Measurements from ENCODE around the gene RNF26. TPM values are rescaled to one million over a fixed set of nuclear protein-coding genes. Genes with fewer than 3 reads are reported as not detected.

Gene RNF26
- total and polyA plus RNA-seq, 2 of the 13 experiments (the other 11 are each of a cell fraction or from before 2014, with no cell fraction given): 11.9 to 26.3 TPM

GRCh38 chr11:119377112-119377901 is 43.0 kb downstream of the RNF26 start:
- Histone ChIP-seq H3K27me3 (ENCODE audit: control insufficient read depth in 1 of 2, insufficient read depth in 2 of 2, low read length in 2 of 2) (no peaks in the 10 kb centered on the region; a peak in 1 of 5 replicates), H2AFZ (ENCODE audit: low read length) (no peak overlapping the region), H3K9ac (ENCODE audit: insufficient read depth, low read depth, low read length) (0 out of 2 replicates have a peak overlapping the region, but pooled peaks have one; percentile 18), H3K27ac (ENCODE audit: extremely low read length, insufficient read depth, low read length) (peak overlapping the region; percentile 68), H3K9me3 (ENCODE audit: low read length) (no peaks in the 10 kb centered on the region), H3K4me2 (ENCODE audit: low read depth, low read length) (peak overlapping the region; percentile 42), H4K20me1 (ENCODE audit: insufficient read depth, low read length) (no peaks in the 10 kb centered on the region), H3K4me1 (ENCODE audit: insufficient read depth, low read length) (peaks cover 92% of the 10 kb centered on the region), H3K79me2 (ENCODE audit: insufficient read depth, low read length) (peaks cover 28% of the 10 kb centered on the region), H3K4me3 (replicated peaks in 1 of 3; ENCODE audit: insufficient read depth in 1 of 3, low read depth in 2 of 3, low read length in 3 of 3) (peak overlapping the region in 1 of 3 experiments; percentile 25; a peak in 1 of 6 replicates), H3K36me3 (replicated peaks in 1 of 2; ENCODE audit: control insufficient read depth in 1 of 2, insufficient read depth in 2 of 2, low read length in 2 of 2) (no peaks in the 10 kb centered on the region)
- in situ Hi-C loops (cut with HindIII; ENCODE audit: extremely low pct_ligation_motif_present, low pct_unique_long_range_greater_than_20kb) (loop anchor here (5.0 kb wide), 1 partner anchor 95 kb away; no protein-coding TSS in a partner anchor), intact Hi-C loops (cut with micrococcal nuclease; ENCODE audit: unreplicated experiment) (no loop called here)
- no TSS peak for BruUV-seq (replicated peaks)
- no peak for DNase-seq (ENCODE audit: low spot score)
- 71% methylated on average over 11 of the region's 12 CpGs for WGBS (ENCODE audit: low lambda C conversion rate)
- ChIA-PET CTCF (ENCODE audit: low intra/inter-chr PET ratio, low total read pairs) (interaction anchor here (1.3 kb wide), 1 partner anchor 37 kb away, joined by 3 read pairs; no protein-coding TSS in a partner anchor), POLR2A (interaction anchor here (0.9 to 4.4 kb wide), 11 partner anchors 9 to 805 kb away, joined by 3 to 22 read pairs (median 10); partner anchors contain the start of genes ARCN1, C1QTNF5, CBL and MCAM)
- no peak for FAIRE-seq
- ATAC-seq: no peak
- TF ChIP-seq HNRNPK (IDR thresholded peaks at IDR 0.05; ENCODE audit: low read depth, low read length, poor library complexity, severe bottlenecking) (no peak), IRX3 (CRISPR knock-in tag; IDR thresholded peaks at IDR 0.05; ENCODE audit: borderline replicate concordance, low read depth) (no peak), GPN1 (CRISPR knock-in tag; IDR thresholded peaks at IDR 0.05; ENCODE audit: borderline replicate concordance) (no peak), ZNF275 (CRISPR knock-in tag; IDR thresholded peaks at IDR 0.05; ENCODE audit: borderline replicate concordance) (no peak), MIER2 (CRISPR knock-in tag; IDR thresholded peaks at IDR 0.05) (no peak), ZNF652 (CRISPR knock-in tag; IDR thresholded peaks at IDR 0.05; ENCODE audit: borderline replicate concordance, low read depth) (peak; percentile 86), ZFX (CRISPR knock-in tag; IDR thresholded peaks at IDR 0.05; ENCODE audit: low read depth) (peak; percentile 7; the same call in 1 of the 2 replicates), NKX3-1 (CRISPR knock-in tag; IDR thresholded peaks at IDR 0.05) (no peak), ZBTB33 (CRISPR knock-in tag; IDR thresholded peaks at IDR 0.05) (peak; percentile 36; the same call in 1 of the 2 replicates), HOXA7 (CRISPR knock-in tag; IDR thresholded peaks at IDR 0.05) (no peak), GZF1 (CRISPR knock-in tag; IDR thresholded peaks at IDR 0.05) (no peak)
- TF ChIP-seq, protein P1, sequence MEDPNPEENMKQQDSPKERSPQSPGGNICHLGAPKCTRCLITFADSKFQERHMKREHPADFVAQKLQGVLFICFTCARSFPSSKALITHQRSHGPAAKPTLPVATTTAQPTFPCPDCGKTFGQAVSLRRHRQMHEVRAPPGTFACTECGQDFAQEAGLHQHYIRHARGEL (CRISPR knock-in tag; IDR thresholded peaks at IDR 0.05): no peak
- TF ChIP-seq, protein P2, sequence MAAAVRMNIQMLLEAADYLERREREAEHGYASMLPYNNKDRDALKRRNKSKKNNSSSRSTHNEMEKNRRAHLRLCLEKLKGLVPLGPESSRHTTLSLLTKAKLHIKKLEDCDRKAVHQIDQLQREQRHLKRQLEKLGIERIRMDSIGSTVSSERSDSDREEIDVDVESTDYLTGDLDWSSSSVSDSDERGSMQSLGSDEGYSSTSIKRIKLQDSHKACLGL (CRISPR knock-in tag; IDR thresholded peaks at IDR 0.05): no peak
- TF ChIP-seq, protein P3, sequence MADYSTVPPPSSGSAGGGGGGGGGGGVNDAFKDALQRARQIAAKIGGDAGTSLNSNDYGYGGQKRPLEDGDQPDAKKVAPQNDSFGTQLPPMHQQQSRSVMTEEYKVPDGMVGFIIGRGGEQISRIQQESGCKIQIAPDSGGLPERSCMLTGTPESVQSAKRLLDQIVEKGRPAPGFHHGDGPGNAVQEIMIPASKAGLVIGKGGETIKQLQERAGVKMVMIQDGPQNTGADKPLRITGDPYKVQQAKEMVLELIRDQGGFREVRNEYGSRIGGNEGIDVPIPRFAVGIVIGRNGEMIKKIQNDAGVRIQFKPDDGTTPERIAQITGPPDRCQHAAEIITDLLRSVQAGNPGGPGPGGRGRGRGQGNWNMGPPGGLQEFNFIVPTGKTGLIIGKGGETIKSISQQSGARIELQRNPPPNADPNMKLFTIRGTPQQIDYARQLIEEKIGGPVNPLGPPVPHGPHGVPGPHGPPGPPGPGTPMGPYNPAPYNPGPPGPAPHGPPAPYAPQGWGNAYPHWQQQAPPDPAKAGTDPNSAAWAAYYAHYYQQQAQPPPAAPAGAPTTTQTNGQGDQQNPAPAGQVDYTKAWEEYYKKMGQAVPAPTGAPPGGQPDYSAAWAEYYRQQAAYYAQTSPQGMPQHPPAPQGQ (CRISPR knock-in tag; IDR thresholded peaks at IDR 0.05; ENCODE audit: borderline replicate concordance): no peak
